ENCODE data around the gene ZNF630. TPM values are rescaled to one million over a fixed set of nuclear protein-coding genes. Genes with fewer than 3 reads are reported as not detected.

Gene ZNF630
- total RNA-seq, 1 experiment from 2014 or later = 1.5 TPM

- Histone ChIP-seq H3K18ac (ENCODE audit: insufficient read length, low read depth, low read length) (no peak overlapping the region), H3K4ac (ENCODE audit: low read depth, low read length) (no peak overlapping the region), H2BK20ac (ENCODE audit: low read depth, low read length, poor library complexity, severe bottlenecking) (no peak overlapping the region), H3K4me2 (ENCODE audit: insufficient read depth, insufficient read length, low read length) (no peak overlapping the region), H3K27ac (ENCODE audit: insufficient read length, low read depth, low read length) (no peak overlapping the region), H3K23me2 (ENCODE audit: insufficient read length, low read depth, low read length, poor library complexity, severe bottlenecking) (peaks cover under 1% of the 10 kb centered on the region), H3K79me1 (ENCODE audit: insufficient read depth, low read depth, low read length, poor library complexity, severe bottlenecking) (no peaks in the 10 kb centered on the region), H2BK12ac (ENCODE audit: insufficient read length, low read depth, low read length) (no peak overlapping the region), H4K20me1 (ENCODE audit: control insufficient read depth, insufficient read depth, insufficient read length) (peaks cover 2% of the 10 kb centered on the region), H2BK120ac (ENCODE audit: low read depth, low read length, poor library complexity, severe bottlenecking) (no peak overlapping the region), H2AK5ac (ENCODE audit: insufficient read length, low read length) (no peak overlapping the region), H3K9ac (ENCODE audit: extremely low read depth, insufficient read length, low read length) (no peak overlapping the region), H3K4me1 (ENCODE audit: insufficient read depth, low read length) (no peaks in the 10 kb centered on the region), H3K14ac (ENCODE audit: insufficient read depth, low read length) (no peak overlapping the region), H3K27me3 (ENCODE audit: insufficient read depth, low read length) (no peaks in the 10 kb centered on the region), H2BK15ac (ENCODE audit: low read depth, low read length) (no peak overlapping the region), H4K5ac (ENCODE audit: insufficient read length, low read depth, low read length) (no peak overlapping the region), H2BK5ac (ENCODE audit: insufficient read length, low read length) (no peak overlapping the region), H3K9me3 (ENCODE audit: control insufficient read depth, low read depth, low read length) (peaks cover 15% of the 10 kb centered on the region), H3T11ph (ENCODE audit: low read length) (no peak overlapping the region), H4K91ac (ENCODE audit: insufficient read length, low read depth, low read length) (no peak overlapping the region), H3K23ac (ENCODE audit: insufficient read length, low read depth, low read length) (no peak overlapping the region), H4K8ac (replicated peaks; ENCODE audit: insufficient read length, low read depth, low read length) (no peak overlapping the region), H2AFZ (ENCODE audit: low read length) (no peak overlapping the region), H3K56ac (ENCODE audit: insufficient read length, low read depth, low read length) (no peak overlapping the region), H3K79me2 (ENCODE audit: insufficient read depth, low read length) (no peaks in the 10 kb centered on the region)
- Mint-ChIP-seq H3K27ac (no peak overlapping the region), H3K4me3 (no peak overlapping the region), H3K27me3 (ENCODE audit: low read depth) (peaks cover 2% of the 10 kb centered on the region), H3K4me1 (peaks cover 0 to 5% of the 10 kb centered on the region in 2 experiments; a peak in 1 of 4 replicates), H3K9me3 (peaks cover 66 to 85% of the 10 kb centered on the region in 2 experiments), H3K36me3 (ENCODE audit: insufficient read depth in 1 of 3, low read depth in 3 of 3) (peaks cover 0 to 5% (median 1%) of the 10 kb centered on the region in 3 experiments; a peak in 2 of 7 replicates)
- no peak for TF ChIP-seq CTCF (conservative IDR thresholded peaks at IDR 0.05)
- DNase-seq = no peak
- no CpG with 5 or more reads among the region's 2 CpGs for WGBS (ENCODE audit: extremely low coverage, insufficient read length, low lambda C conversion rate)
Observed at GRCh38 chrX:48076343-48076742, 4.9 kb upstream of the ZNF630 start.
